ENCODE measurements around the gene TCF12. TPM values are rescaled to one million over a fixed set of nuclear protein-coding genes. Genes with fewer than 3 reads are reported as not detected.

The TCF12 gene
- total RNA-seq, 1 experiment from 2014 or later = 76.7 TPM

- H3K4me3 Mint-ChIP-seq = peak overlapping the region; percentile 83 to 87
- no peaks in the 10 kb centered on the region; the same call in 1 of the 2 replicates for H3K4me1 ChIP-seq (ENCODE audit: insufficient read depth, low read length)
- H3K23ac ChIP-seq (ENCODE audit: insufficient read length, low read depth, low read length) = no peak overlapping the region
- TF ChIP-seq CTCF (conservative IDR thresholded peaks at IDR 0.05) = no peak
- H3K9me3 ChIP-seq (ENCODE audit: control insufficient read depth, low read depth, low read length) = no peaks in the 10 kb centered on the region
- H3K36me3 Mint-ChIP-seq (ENCODE audit: insufficient read depth in 1 of 3, low read depth in 3 of 3) = peaks cover 18 to 35% (median 30%) of the 10 kb centered on the region in 3 experiments
- peaks cover 13% of the 10 kb centered on the region for H3K23me2 ChIP-seq (ENCODE audit: insufficient read length, low read depth, low read length, poor library complexity, severe bottlenecking)
- peak overlapping the region; percentile 97 for H3K14ac ChIP-seq (ENCODE audit: insufficient read depth, low read length)
- H2BK5ac ChIP-seq (ENCODE audit: insufficient read length, low read length) = no peak overlapping the region
- H2AFZ ChIP-seq (ENCODE audit: low read length) = no peak overlapping the region
- H3K4me1 Mint-ChIP-seq = peaks cover 25 to 26% of the 10 kb centered on the region in 2 experiments
- peak overlapping the region; percentile 84 for H3K9ac ChIP-seq (ENCODE audit: extremely low read depth, insufficient read length, low read length)
- DNase-seq = no peak
- H3K9me3 Mint-ChIP-seq = peaks cover 11 to 13% of the 10 kb centered on the region in 2 experiments
- no peak overlapping the region for H3K4ac ChIP-seq (ENCODE audit: low read depth, low read length)
- peaks cover 2% of the 10 kb centered on the region; the same call in 1 of the 2 replicates for H3K27me3 Mint-ChIP-seq (ENCODE audit: low read depth)
- H2BK20ac ChIP-seq (ENCODE audit: low read depth, low read length, poor library complexity, severe bottlenecking) = no peak overlapping the region
- no peak overlapping the region for H3K27ac ChIP-seq (ENCODE audit: insufficient read length, low read depth, low read length)
- H3K27me3 ChIP-seq (ENCODE audit: insufficient read depth, low read length) = no peaks in the 10 kb centered on the region
- no peak overlapping the region for H2AK5ac ChIP-seq (ENCODE audit: insufficient read length, low read length)
- no peak overlapping the region for H3K56ac ChIP-seq (ENCODE audit: insufficient read length, low read depth, low read length)
- peaks cover 4% of the 10 kb centered on the region; the same call in 1 of the 2 replicates for H3K79me2 ChIP-seq (ENCODE audit: insufficient read depth, low read length)
- no CpG with 5 or more reads among the region's 9 CpGs for WGBS (ENCODE audit: extremely low coverage, insufficient read length, low lambda C conversion rate)
- H4K5ac ChIP-seq (ENCODE audit: insufficient read length, low read depth, low read length) = peak overlapping the region; percentile 74
- H2BK120ac ChIP-seq (ENCODE audit: low read depth, low read length, poor library complexity, severe bottlenecking) = no peak overlapping the region
- peak overlapping the region; percentile 90 for H3K4me2 ChIP-seq (ENCODE audit: insufficient read depth, insufficient read length, low read length)
- H3K18ac ChIP-seq (ENCODE audit: insufficient read length, low read depth, low read length) = peak overlapping the region; percentile 92
- H4K20me1 ChIP-seq (ENCODE audit: control insufficient read depth, insufficient read depth, insufficient read length) = no peaks in the 10 kb centered on the region
- no peak overlapping the region; a peak in 1 of 7 replicates for H3K27ac Mint-ChIP-seq
- H4K8ac ChIP-seq (replicated peaks; ENCODE audit: insufficient read length, low read depth, low read length) = peak overlapping the region; percentile 71
- no peak overlapping the region for H2BK12ac ChIP-seq (ENCODE audit: insufficient read length, low read depth, low read length)
- H2BK15ac ChIP-seq (ENCODE audit: low read depth, low read length) = no peak overlapping the region
- H3T11ph ChIP-seq (ENCODE audit: low read length) = no peak overlapping the region
- no peaks in the 10 kb centered on the region for H3K79me1 ChIP-seq (ENCODE audit: insufficient read depth, low read depth, low read length, poor library complexity, severe bottlenecking)
- H4K91ac ChIP-seq (ENCODE audit: insufficient read length, low read depth, low read length) = no peak overlapping the region
Measured at GRCh38 chr15:56917652-56918045, 795 bp upstream of the TCF12 start.

All from H9 (cell line).